GM12874 (cell line): ENCODE measurements around the gene PHC2.

Experiments used
- TF ChIP-seq, protein P1 (sequence below): IDR thresholded peaks from 2 replicates; pipeline ENCODE4 v1.5.1; 2011; ENCODE audit warnings: low read depth, mild to moderate bottlenecking, control low read depth, low read length, moderate library complexity; ENCODE audit not compliant: insufficient read depth

Gene PHC2

GRCh38 chr1:33436557-33437285, 5.8 kb upstream of the PHC2 start:
- TF ChIP-seq, protein P1, sequence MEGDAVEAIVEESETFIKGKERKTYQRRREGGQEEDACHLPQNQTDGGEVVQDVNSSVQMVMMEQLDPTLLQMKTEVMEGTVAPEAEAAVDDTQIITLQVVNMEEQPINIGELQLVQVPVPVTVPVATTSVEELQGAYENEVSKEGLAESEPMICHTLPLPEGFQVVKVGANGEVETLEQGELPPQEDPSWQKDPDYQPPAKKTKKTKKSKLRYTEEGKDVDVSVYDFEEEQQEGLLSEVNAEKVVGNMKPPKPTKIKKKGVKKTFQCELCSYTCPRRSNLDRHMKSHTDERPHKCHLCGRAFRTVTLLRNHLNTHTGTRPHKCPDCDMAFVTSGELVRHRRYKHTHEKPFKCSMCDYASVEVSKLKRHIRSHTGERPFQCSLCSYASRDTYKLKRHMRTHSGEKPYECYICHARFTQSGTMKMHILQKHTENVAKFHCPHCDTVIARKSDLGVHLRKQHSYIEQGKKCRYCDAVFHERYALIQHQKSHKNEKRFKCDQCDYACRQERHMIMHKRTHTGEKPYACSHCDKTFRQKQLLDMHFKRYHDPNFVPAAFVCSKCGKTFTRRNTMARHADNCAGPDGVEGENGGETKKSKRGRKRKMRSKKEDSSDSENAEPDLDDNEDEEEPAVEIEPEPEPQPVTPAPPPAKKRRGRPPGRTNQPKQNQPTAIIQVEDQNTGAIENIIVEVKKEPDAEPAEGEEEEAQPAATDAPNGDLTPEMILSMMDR, result no peak

GRCh38 chr1:33435096-33435820, 4.4 kb upstream of the PHC2 start:
- TF ChIP-seq, protein P1, result no peak

DNA sequence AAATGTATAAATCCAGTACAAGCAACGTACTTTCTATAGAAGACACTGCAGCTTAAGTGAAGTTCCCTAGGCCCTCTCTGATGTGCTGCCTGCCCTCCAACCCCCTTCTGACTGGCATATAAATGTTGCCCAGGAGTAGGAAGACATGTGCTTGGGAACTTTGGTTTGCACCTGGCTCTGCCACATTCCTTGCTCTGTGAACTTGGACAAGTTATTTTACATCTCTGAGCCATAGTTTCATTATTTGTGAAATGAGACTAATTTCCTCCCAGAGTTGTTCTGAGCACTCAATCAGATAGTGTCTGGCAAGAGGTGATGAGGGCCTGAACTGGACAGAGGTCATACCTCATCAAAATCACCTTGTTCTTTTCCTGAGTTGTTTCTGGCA, 3.5 kb upstream of the PHC2 start:
- TF ChIP-seq, protein P1, result no peak

DNA sequence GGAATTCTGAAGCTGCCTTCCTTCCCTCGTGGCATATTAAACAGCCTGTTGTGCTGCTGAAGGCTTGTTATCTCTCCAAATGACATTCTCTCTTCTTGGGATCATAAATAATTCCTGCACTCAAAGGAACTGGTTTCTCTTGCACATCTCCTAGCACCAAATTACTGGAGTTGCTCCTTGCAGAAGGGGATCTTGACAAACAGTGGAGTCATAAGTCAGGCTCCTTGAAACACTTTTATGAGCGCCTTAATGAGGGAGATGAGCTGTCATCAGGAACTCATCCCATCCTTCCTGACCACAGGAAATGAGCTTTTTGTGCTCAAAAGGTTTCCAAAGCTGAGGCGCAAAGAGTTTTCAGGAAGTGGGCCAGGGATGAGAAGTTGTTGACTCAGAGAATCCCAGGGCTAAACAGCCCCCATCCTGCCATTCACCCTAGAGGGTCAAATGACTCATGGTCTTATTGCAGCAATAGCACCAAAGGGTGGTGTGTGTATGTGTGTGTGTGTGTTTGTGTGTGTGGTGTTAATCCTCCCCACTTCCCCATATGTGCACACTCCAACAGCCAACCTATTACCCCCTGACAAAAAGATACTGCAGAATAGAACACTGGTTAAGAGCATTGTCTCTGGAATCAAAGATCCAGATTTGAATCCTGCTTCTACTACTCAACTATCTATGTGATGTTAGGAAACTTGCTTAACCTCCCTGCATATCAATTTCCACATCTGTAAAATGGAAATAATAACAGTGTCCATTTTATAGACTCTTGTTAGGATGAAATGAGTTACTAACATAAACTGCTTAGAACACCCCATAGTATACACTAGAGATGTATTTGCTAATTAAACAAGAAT, 2.8 kb upstream of the PHC2 start:
- TF ChIP-seq, protein P1, result no peak

DNA sequence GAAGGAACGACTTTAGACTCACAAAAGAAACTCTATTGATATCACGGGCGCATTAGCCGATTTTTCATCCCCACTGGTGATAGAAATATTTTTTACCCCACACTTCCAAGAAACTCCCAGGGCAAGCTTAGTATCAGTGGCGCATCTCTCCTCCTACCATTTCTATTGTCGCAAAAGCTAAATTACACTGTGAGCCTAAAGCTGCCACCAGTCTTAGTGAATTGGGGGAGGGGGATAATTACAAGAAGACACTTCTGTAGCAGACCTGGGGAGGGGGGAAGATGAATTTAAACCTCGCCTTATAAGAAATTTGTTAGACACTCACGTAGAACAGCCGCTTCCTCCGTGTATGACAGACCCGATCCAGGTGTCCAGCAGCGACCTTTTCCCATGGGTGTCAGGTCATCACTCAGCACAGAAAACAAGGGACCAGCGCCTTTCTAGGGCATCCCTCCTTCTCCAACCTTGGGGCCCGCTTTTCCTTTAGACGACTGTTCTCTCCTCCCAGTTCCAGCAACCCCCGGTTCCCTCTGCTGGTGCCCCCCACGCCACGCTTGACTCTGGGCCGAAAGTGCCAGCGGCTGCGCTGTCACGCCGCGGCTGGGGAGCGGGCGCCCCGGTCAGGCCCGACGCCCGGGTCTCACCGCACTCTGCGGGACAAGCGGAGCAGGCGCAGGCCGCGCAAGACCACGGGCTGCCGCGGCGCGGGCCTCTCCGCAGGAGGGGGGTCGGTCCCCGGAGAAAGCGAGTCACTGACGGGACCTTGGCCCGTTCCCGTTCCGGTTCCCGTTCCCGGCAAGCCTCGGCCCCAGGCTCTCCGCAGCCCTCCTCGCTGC, 821 bp downstream of the PHC2 start:
- TF ChIP-seq, protein P1, result no peak

GRCh38 chr1:33429332-33429731, 1.6 kb downstream of the PHC2 start:
- TF ChIP-seq, protein P1, result no peak
